GM18507 (cell line): Measurements from ENCODE around the gene PCSK6.
A peak's percentile ranks its signal among the peaks of the same experiment; 100 is the strongest.
"Not testable (repeated sequence)": the region's sequence is repeated elsewhere in the genome, so short reads cannot be mapped to it uniquely, and the experiment has no call there.

Experiments used
- DNase-seq: peaks from one replicate; pipeline ENCODE4 v3.0.0; 2011; ENCODE audit warnings: low read depth; ENCODE audit not compliant: insufficient read length; ENCODE audit errors: extremely low spot score
- FAIRE-seq: peaks from 2 replicates; lab custom pipeline; 2011; peaks lifted over from hg19 to GRCh38; lab: Jason Lieb, UNC

Gene PCSK6

DNA sequence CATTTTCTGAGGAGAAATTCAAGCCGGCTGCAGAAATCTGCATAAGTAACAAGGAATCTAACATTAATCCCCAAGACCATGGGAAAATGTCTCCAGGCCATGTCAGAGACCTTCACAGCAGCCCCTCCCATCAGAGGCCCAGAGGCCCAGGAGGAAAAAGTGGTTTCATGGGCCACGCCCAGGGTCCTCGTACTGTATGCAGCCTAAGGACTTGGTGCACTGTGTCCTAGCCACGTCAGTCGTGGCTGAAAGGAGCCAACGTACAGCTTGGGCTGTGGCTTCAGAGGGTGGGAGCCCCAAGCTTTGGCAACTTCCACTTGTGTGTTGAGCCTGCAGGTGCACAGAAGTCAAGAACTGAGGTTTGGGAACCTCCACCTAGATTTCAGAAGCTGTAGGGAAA lies 73.0 kb downstream of the PCSK6 start:
- not testable (repeated sequence) for DNase-seq, FAIRE-seq

DNA sequence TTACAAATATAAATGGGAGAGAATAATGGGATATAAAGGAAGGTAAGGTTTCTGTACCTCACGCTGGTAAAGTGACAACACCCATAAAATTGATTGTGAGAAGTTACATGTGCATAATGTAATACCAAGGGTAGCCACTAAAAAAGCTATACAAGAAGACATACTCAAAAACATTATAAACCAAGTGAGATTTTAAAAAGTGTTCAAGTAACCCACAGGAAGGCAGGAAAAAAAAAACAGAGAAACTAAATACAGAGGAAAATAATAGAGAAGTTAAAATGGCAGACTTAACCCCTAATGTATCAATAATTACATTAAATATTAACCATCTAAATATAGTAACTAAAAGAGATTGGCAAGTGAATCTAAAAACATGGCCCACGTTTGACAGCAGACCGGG lies 76.3 kb downstream of the PCSK6 start:
- no peak for DNase-seq
- FAIRE-seq = no peak

DNA sequence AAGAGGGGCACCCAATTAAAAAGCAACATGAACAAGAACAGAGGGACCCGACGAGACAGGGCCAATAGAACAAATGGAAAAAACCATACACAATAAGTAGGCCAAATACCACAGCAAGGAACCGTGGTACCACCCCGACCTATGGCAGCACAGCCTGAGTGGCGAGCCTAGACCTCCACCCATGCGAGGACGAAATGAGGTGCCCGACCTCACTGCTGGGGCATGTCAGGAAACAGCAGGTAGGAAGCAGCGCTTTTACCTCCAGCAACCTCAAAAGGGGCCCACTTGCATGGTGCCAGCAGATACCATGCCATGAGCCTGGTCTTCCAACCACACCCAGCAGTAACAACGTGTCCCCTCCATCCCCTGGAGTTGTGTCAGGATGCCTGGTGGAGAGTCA lies 77.9 kb downstream of the PCSK6 start:
- FAIRE-seq = no peak
- DNase-seq = no peak

DNA sequence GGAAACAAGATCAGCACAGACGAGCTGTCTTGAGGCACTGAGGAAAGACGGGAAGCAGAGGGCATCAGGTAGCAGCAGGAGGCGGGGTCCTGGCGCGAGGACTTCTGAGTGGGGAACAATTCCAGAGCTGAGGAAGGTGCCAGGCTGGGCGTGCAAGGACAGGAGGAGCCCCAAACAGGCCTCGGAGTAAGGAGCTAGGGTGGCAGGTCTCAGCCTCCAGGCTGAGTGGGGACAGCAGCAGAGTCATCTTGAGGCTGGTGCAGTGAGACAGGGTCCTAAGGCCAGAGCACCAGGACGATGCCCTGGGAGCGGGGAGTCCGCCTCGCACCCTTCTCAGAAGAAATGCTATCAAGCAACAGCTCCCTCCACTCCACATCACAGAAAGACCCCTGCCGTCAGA lies 78.4 kb downstream of the PCSK6 start:
- DNase-seq (no peak), FAIRE-seq (no peak)

DNA sequence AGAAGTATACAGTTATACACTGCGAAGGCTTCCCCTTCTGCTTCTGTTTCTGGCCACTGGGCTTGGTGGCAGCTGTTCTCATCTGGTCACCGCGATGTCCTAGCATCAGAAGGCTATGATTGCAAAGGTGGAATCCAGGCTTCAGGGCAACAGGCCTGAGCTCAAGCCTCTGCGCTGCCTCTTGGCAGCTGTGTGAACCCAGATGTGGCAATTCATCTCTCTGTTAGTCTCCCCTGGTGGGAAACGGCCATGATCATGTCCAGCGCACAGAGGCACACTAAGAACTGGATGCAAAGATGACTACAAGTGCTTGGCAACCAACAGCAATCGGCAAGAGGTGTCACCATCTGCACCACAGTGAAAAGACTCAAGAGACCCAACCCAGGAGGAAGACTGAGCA lies 78.9 kb downstream of the PCSK6 start:
- no peak for FAIRE-seq

GRCh38 chr15:101409621-101410020 lies 79.9 kb downstream of the PCSK6 start:
- no peak for DNase-seq
- no peak for FAIRE-seq

More for the DNA sequence above, 78.9 kb downstream of the PCSK6 start:
- no peak for DNase-seq

- FAIRE-seq (no peak), DNase-seq (no peak)
These were observed 81.3 kb downstream of the PCSK6 start for GRCh38 chr15:101407966-101408775.

DNA sequence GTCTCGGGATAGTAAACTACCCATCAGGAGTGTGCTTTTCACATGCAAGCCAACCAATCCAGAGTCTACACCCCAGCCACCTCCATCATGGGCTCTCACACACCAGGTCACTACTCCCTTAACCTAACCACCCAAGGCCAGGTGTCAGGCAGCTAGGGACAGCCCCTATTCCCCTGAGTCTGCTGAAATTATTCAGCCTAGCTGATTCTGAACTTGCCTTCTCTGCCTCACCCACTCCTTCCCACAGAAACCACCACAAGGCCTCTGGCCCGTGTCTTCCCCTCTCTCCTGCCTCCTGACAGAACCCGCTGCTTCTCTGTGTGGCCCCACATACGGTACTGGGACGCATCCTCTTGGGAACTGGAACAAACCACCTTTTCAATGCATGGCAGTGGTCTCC lies 82.1 kb downstream of the PCSK6 start:
- DNase-seq (peak; percentile 26), FAIRE-seq (peak; percentile 83)

GRCh38 chr15:101406526-101407195 lies 82.8 kb downstream of the PCSK6 start:
- DNase-seq (no peak), FAIRE-seq (no peak)

GRCh38 chr15:101406036-101406435 lies 83.5 kb downstream of the PCSK6 start:
- FAIRE-seq = no peak
- DNase-seq = no peak

DNA sequence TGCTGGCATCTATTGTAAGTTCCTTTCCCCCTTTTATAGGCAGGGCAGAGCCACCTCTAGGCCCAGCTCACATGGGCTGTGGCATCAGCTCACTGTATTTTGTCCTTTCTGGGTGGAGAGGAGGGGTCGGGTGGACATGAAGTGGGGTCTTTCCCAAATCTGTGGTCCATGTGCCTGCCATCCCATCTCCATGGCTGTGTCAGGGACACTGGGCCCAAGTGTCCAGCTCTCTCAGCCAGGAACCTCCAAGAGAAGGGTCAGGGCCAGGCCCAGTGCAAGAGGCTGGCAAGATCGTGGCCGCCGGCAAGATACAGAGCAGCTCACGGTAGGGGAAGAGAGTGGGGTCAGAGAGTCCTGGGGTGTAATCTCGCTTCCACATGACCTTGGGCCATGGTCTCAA lies 85.3 kb downstream of the PCSK6 start:
- no peak for DNase-seq
- FAIRE-seq = no peak

DNA sequence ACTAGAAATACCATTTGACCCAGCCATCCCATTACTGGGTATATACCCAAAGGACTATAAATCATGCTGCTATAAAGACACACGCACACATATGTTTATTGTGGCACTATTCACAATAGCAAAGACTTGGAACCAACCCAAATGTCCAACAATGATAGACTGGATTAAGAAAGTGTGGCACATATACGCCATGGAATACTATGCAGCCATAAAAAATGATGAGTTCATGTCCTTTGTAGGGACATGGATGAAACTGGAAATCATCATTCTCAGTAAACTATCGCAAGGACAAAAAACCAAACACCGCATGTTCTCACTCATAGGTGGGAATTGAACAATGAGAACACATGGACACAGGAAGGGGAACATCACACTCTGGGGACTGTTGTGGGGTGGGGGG lies 86.6 kb downstream of the PCSK6 start:
- FAIRE-seq, DNase-seq: not testable (repeated sequence)

GRCh38 chr15:101401286-101401685 lies 88.2 kb downstream of the PCSK6 start:
- FAIRE-seq (no peak), DNase-seq (no peak)

GRCh38 chr15:101399431-101399830 lies 90.1 kb downstream of the PCSK6 start:
- FAIRE-seq = no peak
- DNase-seq = no peak

- FAIRE-seq = no peak
These were observed 91.3 kb downstream of the PCSK6 start for GRCh38 chr15:101398247-101398646.

GRCh38 chr15:101397521-101398003 lies 91.9 kb downstream of the PCSK6 start:
- no peak for DNase-seq
- no peak for FAIRE-seq

More at GRCh38 chr15:101398247-101398646, 91.3 kb downstream of the PCSK6 start:
- no peak for DNase-seq

DNA sequence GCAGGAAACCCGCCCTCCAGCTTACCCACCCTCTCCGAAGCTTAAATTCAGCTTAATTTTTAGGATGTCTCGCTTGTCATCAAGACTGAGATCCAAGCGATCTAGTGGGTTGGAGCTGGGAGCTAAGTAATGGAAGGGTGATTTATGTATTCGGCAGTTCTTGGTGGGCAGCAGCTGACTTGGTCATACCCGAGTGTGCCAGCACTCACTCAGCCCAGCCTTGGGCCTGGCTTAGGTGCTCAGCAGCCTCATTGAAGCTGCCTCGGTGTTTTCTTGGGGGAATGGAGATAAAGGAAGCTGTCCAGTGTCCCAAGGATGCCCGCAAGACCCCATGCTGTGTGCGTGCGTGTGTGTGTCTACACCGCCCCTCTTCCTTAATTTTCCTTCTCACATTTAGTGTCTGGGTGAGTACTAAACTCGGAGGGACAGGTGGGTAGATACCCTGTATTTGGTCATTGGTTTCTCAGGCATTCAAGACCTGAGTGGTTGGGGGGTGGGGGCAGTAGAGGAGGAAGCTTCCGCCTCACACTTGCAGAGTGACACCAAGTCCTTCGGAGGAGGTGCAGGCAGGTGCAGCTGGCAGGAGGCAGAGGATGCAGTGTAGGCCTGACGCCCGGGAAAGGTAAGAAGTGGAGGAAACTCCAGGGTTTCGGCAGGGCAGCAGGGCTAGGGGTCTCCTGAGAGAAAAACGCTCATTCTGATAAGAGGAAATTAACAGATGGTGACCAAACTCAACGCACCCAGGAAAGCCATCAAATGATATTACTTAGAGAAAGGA lies 92.8 kb downstream of the PCSK6 start:
- DNase-seq (no peak), FAIRE-seq (no peak)

GRCh38 chr15:101394654-101395053 lies 94.9 kb downstream of the PCSK6 start:
- FAIRE-seq (no peak), DNase-seq (no peak)

DNA sequence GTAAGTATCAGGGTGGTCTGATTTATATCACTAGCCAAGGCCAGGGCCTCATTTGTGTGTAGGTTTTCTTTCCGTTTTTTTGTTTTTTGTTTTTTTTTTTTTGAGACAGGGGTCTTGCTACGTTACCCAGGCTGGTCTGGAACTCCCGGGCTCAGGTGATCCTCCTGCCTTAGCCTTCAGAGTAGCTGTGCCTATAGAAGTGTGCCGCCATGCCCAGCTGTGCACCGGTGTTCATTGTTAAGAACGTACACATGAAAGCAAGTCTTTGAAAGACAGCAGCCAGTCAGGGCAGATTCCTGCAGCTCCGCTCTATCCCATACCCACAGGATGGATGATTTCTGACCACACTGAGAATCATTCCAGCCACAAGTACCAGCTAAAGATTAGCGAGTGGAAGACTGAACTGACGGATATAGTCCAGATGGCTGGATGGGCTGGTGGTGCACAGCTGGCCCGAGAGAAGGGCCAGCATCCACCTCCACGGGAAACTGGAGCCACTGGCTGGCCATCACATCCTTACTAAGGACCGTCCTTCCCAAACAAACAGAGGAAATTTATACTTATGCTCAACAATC lies 95.4 kb downstream of the PCSK6 start:
- FAIRE-seq (no peak), DNase-seq (no peak)

DNA sequence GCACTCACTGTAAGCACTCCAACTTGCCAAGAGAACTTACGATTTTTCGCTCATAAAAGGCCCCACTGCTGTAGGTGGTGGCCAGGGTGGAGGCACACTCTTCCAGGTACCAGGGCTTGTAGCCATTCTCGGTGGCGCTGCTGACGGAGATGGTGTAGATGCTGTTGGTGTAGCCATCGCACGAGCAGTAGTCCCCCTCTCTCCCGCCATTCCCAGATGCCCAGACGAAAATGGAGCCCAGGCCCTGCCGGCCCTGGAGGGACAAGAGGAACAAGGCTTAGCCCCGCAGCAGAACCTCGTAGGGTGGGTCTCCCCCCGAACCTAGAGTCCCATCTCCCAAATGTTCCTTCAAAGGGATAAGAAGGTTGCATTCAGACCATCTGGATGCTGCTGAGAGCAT lies 96.3 kb downstream of the PCSK6 start:
- FAIRE-seq (no peak), DNase-seq (no peak)
